HG03060 (cell line): ENCODE measurements around the gene CLSTN2.

Source experiments
- ATAC-seq: cut with Tn5 transposase; IDR thresholded peaks from one replicate; pipeline ENCODE4 v1.9.1; 2021; ENCODE audit warnings: low read depth, moderate number of reproducible peaks; ENCODE audit not compliant: unreplicated experiment

CLSTN2 gene

DNA sequence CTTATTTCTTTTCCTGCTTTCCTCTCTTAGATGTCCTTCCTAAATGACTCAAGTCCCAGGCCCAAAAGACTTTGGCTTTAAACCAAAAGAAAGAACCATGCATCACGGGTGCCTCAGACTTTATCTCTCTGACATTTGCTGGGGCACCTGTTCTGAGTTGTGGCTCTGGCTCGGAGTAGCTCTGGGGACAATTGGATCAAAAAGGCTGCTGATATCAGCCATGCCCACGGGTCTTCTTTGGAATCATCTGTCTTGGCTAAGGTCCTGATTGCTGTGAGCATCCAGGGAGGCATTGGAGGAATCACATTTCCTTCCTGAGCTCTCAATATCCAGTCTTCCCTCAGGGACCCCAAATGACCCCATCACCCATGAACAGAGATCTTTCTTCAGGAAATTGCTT, 59.9 kb downstream of the CLSTN2 start:
- ATAC-seq: no peak

DNA sequence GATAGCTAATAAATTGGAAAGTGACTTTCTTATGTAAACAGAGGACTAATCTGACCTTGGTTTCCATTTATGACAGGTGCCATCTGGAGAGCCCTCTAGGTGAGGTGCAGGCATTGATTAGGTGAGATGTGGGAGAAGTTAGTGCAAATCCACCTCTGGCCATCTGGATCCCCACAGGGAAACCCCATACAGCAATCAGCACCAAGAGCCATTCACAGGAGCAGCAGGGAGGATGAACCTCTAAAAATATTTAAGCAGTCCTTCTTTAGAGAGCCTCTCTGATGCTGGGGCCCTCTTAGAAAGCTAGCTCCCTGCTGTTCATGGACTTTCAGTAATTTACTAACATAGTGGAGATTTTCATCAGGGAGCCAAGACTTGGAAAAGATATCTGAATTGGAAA, 69.3 kb downstream of the CLSTN2 start:
- no peak for ATAC-seq

DNA sequence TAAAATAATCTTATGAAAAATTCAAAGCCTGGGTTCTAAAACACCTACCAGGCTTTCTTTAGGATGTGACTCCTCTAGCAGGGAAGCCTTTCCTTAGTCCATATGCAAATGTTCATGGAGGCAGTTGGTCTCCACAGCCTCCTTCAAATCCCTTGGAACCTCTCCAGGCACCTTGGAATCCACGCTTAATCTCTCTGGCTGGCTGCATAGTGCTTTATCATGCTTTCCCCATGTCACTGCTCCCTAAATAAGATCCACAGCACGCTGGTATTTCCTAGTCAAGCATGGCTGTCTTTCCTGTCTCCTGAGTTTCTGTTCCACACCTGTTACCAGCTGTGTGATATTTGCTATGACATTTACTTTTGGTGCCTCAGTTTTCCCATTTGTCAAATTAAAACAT, 71.3 kb downstream of the CLSTN2 start:
- ATAC-seq: no peak

DNA sequence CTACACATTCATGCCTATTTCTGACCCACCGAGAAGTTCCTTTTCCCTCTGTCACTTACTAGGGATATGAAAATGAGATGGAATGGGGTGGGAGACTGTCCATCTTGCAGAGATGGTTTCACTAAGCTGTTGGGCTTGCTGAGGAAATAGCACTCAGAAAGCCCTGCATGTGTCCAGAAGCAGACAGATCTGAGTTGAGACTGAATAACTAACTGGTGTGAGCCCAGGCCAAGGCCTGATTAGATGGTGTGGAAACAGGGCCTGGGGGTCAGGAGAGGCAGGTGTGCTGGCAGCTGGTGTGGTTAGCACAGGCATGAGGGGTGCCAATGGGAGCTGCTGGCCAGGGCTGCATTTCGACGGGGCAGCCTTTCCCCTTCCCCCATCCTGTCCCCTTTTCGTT, 72.1 kb downstream of the CLSTN2 start:
- no peak for ATAC-seq

DNA sequence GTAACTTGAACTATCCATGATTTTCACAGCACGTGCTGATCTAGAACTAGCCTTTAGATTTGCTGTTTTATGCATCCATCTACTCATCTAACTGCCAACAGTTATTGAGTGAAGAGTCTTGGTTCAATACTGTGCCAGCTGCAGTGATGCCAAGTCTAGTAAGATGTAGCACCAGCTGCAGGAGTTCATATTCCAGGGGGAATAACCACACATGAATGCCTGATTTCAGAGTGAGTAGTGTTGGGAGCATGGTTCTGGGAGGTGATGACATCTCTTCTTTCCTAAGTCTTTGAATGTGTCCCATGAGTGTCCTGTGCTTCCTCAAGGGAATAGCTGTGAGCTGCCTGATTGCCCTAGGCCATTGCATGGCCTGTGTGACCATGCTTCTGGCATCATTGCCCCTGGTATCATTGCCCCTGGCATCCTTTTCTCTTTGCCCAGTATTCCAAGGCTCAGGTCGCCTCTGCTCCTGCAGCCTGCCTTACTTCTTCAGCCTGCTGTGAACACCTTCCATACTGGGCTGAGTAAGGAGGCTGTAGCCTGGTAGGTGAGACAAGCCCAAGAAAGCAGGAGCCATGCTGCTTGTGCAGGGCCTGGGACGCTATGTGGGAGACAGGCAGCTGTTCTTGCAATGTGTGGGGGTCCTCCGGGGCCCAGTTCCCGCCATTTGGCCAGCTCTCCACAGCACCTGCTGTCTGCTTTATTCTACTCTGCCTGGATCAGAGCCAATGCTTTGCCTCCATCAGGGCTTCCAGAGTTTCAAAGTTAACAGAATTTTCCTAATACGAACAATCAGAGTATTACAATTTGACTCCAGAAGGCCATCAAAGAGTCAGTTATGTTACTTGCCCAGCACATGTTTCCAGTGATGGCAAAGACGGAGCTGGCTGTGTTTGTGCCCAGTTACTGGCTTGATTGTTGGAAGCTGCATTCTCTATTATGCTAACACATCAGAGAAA, 73.2 kb downstream of the CLSTN2 start:
- ATAC-seq: no peak

DNA sequence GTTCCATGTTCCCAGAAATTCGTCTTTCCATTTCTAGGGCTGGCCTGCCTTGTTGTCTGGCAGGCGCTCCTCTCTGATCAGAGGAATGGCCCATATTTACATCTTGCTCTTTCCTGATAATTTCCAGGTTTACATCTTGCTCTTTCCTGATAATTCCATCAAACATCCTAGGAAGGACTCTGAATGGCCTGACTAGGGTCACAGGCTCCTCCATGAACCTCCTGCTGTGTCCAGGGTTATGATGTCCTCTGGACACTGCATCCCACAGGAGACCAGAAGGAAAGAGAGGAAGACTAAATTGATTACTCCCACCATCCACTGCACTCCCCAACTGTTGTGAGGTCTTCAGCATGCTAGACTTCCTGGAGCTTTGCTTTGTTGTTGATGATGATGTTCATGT, 75.4 kb downstream of the CLSTN2 start:
- no peak for ATAC-seq

DNA sequence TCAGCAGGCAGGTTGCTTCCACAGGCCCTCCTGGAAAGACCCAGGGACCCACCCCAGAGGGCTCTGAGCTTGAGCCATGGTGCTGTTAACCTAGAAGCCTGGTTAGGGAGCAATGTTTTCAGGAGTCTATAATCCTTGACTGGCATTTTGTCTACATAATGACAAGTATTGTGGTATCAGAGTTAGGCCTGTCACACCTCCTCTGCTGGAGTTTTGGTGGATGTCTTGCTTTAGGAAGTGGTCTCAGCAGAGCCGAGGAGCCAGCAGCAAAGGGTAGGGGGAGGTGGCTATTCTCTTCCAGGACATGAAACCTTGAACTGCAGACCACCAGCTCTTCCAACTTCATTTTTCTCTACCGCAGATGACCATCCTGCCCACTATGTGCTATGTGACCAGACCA, 76.1 kb downstream of the CLSTN2 start:
- no peak for ATAC-seq

DNA sequence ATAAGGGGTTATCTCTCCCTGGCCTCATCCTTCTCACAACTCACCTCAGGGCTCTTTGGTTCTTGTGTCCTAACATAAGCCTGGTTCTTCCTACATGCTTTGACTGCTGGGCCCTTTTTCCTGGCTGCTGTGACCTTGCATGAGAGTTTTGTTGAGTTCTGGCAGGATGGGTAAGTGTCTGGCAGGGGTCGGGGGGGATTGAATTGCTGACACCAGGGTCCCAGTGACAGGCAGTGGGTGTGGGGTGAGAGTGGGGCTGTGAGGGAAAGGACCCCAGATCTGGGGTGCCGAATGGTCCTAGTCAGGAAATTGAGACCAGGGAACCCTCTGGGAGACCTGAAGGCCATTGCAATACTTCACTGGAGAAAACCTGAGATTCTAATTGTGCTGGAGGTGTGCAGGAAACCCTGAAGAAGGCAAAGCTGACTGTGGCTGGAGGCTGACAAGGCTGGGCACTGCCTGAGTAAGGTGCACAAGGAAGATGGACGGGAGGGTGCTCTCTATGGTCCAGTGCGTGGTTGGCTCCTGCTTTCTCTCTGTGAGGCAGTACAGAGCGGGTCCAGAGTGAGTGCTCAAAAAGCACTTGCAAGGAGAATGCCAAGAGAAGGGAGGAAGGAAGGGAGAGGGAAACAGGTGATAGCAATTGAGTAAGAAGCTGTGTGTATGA, 76.8 kb downstream of the CLSTN2 start:
- no peak for ATAC-seq

DNA sequence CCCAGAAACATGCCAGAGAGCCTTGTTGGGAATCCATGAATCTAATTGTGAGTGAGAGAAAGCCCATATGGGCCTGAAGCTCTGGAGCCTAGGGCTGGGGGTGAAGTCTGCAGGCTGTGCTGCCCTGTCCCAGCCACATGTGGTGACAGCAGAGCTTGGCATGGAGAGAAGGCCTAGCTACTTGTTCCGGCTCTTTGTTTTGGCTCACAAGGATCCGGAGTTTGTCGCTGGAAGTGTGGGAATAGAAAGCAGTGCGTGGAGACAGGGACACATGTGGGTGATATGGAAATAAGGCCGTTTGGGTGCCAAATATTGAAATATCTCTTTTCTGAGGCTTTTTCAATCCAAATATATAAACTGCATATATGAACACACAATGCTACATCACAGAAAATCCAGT, 78.2 kb downstream of the CLSTN2 start:
- ATAC-seq: no peak

DNA sequence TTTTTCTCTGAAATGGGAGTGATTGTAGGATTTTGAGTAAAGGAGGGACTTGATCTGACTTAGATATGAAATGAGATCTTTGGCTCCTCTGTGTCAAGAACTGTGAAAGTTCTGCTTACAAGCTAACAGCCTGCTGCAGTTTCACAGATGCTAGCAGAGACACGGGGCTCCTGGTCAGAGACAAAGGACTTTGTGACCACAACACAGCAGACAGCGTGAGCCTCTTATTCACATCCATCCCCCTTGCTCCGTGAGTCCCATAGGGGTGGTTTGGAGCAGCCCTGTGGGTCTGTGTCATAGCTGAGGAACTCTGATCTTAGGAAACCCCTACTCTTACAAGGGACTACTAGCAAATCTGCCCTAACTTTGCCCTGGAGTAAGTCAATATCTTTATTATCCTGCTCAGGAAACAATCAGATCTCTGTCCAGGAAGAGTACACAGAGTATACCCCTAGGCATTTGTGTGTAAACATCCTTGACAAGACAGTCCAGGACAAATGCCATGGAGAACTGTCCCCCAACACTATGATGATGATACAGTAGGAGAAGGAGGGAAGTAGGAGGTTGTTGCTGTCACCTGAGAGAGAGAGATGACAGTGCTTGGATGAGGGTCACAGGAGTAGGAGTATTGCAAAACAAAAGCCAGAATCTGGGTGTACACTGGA, 80.0 kb downstream of the CLSTN2 start:
- ATAC-seq: no peak

DNA sequence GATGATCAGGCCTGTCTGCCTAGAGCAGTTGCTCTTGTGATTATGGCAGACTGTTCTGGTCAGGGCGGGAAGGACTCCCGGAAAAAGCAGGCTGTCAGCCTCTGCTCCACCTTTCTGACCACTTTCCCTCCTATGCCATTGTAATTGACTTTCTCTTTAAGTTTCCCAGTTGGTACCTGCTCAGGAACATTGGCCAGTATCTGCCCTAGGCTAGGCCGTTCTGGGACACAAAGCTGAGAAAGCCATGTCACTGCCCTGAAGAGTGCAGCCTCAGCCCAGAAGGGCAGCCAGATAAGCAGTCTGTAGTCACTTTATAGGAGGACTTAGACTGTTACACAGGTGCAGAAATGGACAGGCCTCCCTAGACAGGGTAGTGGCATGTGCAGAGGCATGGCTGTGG, 80.8 kb downstream of the CLSTN2 start:
- ATAC-seq: no peak

DNA sequence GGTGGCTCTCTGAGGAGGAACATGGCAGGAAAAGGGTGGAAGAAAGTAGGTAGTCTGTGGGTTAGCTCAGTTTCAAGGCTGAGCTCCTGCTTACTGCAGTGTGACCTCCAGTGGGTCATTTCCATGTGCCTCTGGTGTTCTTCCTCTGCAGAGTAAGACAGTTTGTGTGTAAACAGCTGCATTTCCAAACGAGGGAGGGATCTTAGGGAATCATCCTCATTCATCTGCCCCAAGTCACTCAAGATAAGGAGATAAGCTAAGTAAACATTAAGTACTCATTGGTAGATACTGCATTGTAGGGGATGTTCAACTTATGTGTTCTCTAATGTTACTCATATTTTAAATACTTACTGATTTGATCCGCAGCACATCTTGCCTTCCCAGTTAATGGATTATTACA, 83.6 kb downstream of the CLSTN2 start:
- ATAC-seq: no peak

DNA sequence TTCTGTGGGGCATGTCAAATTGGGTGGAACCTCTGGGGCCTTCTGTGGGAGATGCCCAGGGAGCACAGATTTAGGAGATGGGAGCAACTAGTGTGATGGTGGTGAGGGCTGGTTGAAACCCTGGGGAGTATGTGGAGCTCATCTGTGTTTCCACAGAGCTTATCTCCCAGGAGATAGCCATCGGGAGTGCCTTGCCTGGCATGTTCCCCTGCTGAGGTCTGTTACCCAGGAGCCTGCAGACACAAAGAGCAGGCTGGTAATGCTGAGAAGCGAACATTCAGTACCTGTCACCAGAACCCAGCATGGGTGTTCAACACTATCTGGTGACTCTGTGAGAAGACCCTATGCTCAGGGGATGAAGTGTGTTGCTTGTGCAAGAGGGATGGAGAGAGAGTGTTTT, 85.0 kb downstream of the CLSTN2 start:
- ATAC-seq: no peak

DNA sequence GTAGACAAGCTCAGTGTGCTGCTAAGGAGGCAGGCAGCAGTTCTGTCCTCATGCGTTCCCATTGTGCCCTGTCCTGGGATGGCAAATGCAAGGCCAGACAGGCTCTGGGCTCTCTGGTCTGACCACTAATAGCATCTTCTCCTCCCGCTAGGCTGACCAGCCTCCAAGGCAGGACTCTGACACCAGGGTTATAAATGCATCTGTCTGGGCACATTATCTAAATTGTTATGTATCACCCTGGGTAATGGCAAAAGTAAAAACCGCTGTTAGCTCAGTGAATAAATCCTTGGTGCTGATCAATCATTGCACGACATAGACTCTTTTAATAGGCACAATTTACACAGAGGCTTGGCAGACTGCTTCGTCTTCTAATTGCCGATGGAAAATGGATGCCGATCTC, 85.6 kb downstream of the CLSTN2 start:
- ATAC-seq: no peak

DNA sequence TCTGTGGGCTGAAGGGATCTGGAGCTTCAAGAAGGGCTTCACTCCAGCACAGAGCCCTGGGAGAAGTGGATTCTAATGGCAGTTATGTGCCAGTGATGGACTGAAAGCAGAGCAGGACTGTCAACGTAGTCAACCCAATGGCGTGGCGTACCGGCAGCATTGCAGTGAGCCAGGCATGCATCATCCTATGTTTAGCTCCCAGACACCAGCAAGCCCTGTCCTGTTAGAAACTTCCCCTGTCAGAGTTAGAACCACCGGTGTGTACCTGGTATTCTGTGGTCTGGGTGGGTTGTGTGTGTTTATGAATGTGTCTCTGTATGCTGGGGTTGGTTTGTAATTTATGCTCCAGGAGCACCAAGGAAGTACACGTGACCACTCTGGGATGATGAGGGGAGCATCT, 86.3 kb downstream of the CLSTN2 start:
- ATAC-seq: no peak

DNA sequence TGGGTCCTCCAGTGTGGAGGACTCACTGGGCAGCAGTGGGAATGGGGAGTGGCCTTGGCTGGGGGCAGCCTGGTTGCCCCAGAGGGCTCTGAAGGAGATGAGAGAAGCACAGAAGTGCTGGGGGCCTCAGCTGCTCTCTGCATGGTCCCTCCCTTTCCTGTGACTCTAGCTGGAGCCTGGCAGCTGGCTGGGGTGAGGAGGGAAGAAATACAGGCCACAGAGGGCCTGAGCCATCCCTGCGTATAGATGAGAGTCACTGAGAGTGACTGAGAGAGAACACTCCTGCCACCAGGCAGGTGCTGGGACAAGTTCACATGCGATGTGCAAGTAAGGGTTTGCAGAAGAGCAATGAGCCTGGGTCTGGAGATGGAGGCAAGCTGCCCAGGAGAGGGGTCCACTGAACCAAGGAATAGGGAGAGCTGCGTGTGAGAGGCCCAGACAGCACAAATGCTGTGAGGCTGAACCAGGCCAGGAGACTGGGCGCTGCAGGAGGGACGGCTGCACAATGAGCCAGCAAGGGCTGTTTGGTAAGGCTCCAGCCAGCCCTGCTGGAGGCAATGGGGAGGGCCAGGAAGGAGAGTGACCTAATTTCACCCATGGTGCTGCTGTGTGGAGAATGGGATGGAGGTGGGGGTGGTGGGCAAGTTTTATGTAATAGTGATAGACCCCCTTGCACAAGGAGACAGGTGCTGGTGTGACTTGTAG, 87.2 kb downstream of the CLSTN2 start:
- no peak for ATAC-seq

DNA sequence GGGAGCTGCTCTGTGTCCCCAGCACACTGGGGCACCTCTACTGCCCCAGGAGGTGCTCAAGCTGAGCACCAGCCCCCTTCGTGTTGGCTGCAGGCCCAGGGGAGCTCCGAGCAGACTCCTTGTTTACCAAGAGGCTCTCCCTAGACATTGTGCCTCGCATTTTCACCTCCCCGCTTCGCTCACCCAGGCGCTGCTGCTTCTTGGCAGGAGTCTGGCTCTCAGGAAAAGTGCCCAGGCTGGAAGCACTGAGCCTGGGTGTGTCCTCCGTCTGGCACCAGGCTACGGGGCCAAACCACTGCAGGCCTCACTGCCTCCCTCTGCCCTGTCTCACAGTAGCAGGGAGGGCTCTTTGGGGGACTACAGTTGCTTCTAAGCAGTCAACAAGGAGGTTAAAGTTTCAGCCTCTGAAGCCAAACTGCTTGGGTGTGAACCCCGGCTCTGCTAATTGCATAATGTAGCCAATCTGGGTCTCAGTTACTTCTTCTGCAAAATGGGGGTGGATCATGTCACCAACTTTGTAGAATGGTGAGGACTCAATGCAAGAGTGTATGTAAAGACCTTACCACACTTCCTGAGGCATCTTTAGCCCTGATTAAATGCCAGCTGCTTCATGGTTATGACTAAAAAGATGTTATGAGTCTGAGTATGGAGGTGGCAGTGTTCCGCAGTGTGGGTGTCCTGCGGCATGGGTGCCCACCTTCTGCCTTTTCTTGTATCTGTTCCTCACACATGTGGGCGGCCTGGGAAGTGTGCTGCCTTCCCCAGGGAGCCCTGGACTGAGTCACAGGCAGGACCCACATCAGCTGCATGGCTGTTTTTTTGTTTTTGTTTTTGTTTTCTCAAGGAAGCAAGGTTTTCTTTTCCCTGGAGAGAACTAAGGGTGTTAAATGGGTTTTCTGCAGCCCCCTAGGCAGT, 88.9 kb downstream of the CLSTN2 start:
- no peak for ATAC-seq

DNA sequence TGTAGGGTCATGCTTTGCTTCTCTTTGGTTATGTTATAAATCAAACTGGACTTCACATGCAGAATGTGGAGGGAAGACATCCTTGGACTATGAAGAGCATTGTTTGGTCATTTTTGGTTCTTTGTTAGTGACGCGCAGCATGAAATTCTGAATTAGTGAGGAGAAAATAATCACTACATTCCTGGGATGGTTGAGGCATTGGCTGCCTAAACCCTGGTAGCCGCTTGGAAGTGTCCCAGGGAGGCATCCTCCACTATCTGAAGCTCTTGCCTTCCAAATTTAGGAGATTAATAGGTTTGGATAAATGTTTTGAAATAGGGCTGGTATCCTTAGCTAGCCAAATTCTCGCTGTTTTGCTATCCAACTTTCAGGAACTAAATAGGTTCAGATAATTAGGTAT, 96.2 kb downstream of the CLSTN2 start:
- ATAC-seq: no peak

DNA sequence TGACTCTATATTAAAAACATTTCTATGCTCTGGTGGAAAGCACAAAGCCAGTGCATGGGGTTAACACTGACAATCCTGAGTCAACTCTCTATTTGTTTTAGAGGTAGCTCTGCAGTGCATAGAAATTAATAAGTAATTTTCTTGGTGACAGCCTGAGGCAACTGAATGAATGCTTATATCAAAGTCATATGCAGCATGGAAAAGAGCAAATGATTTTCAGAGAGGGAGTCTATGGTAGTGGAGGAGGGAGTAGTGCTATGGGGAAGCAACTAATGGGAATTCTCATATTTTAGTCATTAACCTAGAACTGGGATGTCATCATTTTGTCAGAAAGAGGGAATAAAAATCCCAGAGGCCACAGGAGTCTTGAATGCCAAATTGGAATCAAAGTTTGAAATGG, 99.1 kb downstream of the CLSTN2 start:
- ATAC-seq: no peak

DNA sequence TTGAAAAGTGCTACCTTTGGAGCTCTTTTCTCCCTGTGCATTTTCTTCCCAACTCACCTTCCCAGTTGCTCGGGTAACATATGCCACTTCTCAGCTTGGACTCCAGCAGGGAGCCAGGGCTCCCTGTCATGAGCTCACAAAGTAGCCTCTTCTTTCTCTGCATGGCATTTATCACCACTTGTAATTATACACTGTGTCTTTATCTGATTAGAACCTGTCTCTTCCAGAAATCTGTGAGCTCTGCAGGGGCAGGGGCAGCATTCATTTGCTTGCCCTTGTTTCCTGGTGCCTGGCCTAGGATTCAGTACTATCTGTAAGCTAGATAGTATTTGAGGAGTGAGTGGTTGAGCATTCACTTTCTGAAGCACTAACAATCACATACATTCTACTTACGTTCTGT, 100.9 kb downstream of the CLSTN2 start:
- ATAC-seq: no peak
